ENCODE data around the gene AHCYL2. TPM values are rescaled to one million over a fixed set of nuclear protein-coding genes. Genes with fewer than 3 reads are reported as not detected.

AHCYL2 gene
- polyA plus RNA-seq, 3 donors: 10.7 to 14.6 (median 12.1) TPM

DNA sequence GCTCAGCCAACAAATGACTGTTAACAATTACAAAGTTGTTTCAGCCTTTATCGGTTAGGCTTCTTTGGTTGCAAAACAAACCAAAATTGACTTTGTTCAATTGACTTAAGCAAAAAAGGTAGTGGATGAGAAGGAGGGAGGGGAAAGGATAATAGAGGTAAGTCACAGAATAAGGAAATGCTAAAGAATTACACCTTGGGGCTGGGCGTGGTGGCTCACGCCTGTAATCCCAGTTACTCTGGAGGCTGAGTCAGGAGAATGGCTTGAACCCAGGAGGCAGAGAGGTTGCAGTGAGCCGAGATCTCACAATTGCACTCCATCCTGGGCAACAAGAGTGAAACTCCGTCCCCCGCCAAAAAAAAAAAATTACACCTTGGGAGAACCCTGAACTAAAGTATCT lies 41.4 kb downstream of the AHCYL2 start:
- Histone ChIP-seq H2AFZ (ENCODE audit: insufficient read depth, low read depth, low read length, poor library complexity, severe bottlenecking) (no peak overlapping the region), H3K9me3 (replicated peaks in 1 of 2; ENCODE audit: control insufficient read depth in 1 of 2, insufficient read depth in 1 of 2, low read length in 2 of 2) (no peaks in the 10 kb centered on the region), H3K4me2 (replicated peaks; ENCODE audit: extremely low read depth, low read length, poor library complexity, severe bottlenecking) (no peak overlapping the region), H3K79me2 (ENCODE audit: insufficient read depth, low read length) (no peaks in the 10 kb centered on the region), H3K27ac (ENCODE audit: low read depth in 1 of 2, low read length in 2 of 2) (no peak overlapping the region), H3K9ac (ENCODE audit: insufficient read depth, low read length, poor library complexity, severe bottlenecking) (no peak overlapping the region), H3K4me3 (replicated peaks in 1 of 3; ENCODE audit: low read depth in 2 of 3, low read length in 3 of 3) (no peak overlapping the region), H3K27me3 (ENCODE audit: control insufficient read depth in 2 of 2, insufficient read depth in 2 of 2, low read length in 2 of 2) (no peaks in the 10 kb centered on the region), H3K36me3 (replicated peaks in 1 of 2; ENCODE audit: control insufficient read depth in 1 of 2, insufficient read depth in 2 of 2, low read length in 2 of 2) (no peaks in the 10 kb centered on the region), H4K20me1 (ENCODE audit: insufficient read depth, low read length) (no peaks in the 10 kb centered on the region), H3K4me1 (ENCODE audit: control insufficient read depth in 1 of 2, insufficient read depth in 2 of 2, low read length in 2 of 2) (peaks cover 27 to 41% of the 10 kb centered on the region in 2 donors)
- Mint-ChIP-seq H3K27me3 (ENCODE audit: low read depth in 3 of 3) (no peaks in the 10 kb centered on the region), H3K27ac (no peak overlapping the region), H3K9me3 (no peaks in the 10 kb centered on the region), H3K36me3 (no peaks in the 10 kb centered on the region), H3K4me3 (no peak overlapping the region), H3K4me1 (peaks cover 36% of the 10 kb centered on the region)
- 98% methylated on average over 3 of the region's 6 CpGs for WGBS (ENCODE audit: insufficient coverage)
- TF ChIP-seq, protein P1, sequence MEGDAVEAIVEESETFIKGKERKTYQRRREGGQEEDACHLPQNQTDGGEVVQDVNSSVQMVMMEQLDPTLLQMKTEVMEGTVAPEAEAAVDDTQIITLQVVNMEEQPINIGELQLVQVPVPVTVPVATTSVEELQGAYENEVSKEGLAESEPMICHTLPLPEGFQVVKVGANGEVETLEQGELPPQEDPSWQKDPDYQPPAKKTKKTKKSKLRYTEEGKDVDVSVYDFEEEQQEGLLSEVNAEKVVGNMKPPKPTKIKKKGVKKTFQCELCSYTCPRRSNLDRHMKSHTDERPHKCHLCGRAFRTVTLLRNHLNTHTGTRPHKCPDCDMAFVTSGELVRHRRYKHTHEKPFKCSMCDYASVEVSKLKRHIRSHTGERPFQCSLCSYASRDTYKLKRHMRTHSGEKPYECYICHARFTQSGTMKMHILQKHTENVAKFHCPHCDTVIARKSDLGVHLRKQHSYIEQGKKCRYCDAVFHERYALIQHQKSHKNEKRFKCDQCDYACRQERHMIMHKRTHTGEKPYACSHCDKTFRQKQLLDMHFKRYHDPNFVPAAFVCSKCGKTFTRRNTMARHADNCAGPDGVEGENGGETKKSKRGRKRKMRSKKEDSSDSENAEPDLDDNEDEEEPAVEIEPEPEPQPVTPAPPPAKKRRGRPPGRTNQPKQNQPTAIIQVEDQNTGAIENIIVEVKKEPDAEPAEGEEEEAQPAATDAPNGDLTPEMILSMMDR (IDR thresholded peaks at IDR 0.05): no peak
- intact Hi-C loops (cut with micrococcal nuclease): loop anchor here in 1 of 2 donors (5.0 kb wide), 1 partner anchor 44 kb away; no protein-coding TSS in a partner anchor
- no peak for DNase-seq

DNA sequence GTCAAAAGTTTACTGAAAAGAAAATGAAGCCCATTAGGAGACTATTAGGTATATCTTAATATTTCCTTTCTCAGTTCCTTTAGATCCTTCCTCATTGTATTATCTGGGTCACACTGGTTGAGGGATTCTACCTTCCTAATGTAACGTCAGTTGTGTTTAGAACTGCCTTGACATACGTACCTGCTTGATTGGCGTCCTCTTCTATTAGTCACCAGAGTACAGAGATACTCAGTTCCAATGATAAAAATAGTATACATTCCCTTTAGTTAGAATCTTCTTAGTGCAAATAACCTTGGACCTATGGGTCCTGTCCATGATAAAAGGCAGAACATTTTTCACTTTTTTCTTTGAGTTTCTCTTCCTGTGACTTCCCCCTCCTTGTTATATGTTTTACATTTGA lies 45.2 kb downstream of the AHCYL2 start:
- H3K9me3 Mint-ChIP-seq: peaks cover 3 to 11% (median 8%) of the 10 kb centered on the region in 7 donors
- no peak overlapping the region for H3K9ac ChIP-seq (ENCODE audit: insufficient read depth, low read length, poor library complexity, severe bottlenecking)
- H2AFZ ChIP-seq (ENCODE audit: insufficient read depth, low read depth, low read length, poor library complexity, severe bottlenecking): no peak overlapping the region
- DNase-seq: no peak
- H3K4me3 ChIP-seq (replicated peaks in 1 of 3; ENCODE audit: low read depth in 2 of 3, low read length in 3 of 3): no peak overlapping the region
- H3K4me3 Mint-ChIP-seq: peak overlapping the region in 1 of 2 donors; percentile 83
- H3K4me1 ChIP-seq (ENCODE audit: control insufficient read depth in 1 of 2, insufficient read depth in 2 of 2, low read length in 2 of 2): peaks cover 24 to 42% of the 10 kb centered on the region in 2 donors
- intact Hi-C loops (cut with micrococcal nuclease): loop anchor here in 1 of 2 donors (2.0 kb wide), 1 partner anchor 51 kb away; no protein-coding TSS in a partner anchor
- peaks cover 25% of the 10 kb centered on the region for H3K4me1 Mint-ChIP-seq
- peaks cover 9 to 12% of the 10 kb centered on the region in 2 donors for H3K36me3 Mint-ChIP-seq
- peaks cover 3 to 9% of the 10 kb centered on the region in 2 donors for H3K36me3 ChIP-seq (replicated peaks in 1 of 2; ENCODE audit: control insufficient read depth in 1 of 2, insufficient read depth in 2 of 2, low read length in 2 of 2)
- no peaks in the 10 kb centered on the region for H3K79me2 ChIP-seq (ENCODE audit: insufficient read depth, low read length)
- H3K27ac ChIP-seq (ENCODE audit: low read depth in 1 of 2, low read length in 2 of 2): peak overlapping the region in 1 of 2 donors; percentile 55
- no CpG with 5 or more reads among the region's 3 CpGs for WGBS (ENCODE audit: insufficient coverage)
- no peaks in the 10 kb centered on the region for H4K20me1 ChIP-seq (ENCODE audit: insufficient read depth, low read length)
- TF ChIP-seq, protein P1 (IDR thresholded peaks at IDR 0.05): no peak
- H3K4me2 ChIP-seq (replicated peaks; ENCODE audit: extremely low read depth, low read length, poor library complexity, severe bottlenecking): peak overlapping the region; percentile 65
- no peaks in the 10 kb centered on the region for H3K27me3 ChIP-seq (ENCODE audit: control insufficient read depth in 2 of 2, insufficient read depth in 2 of 2, low read length in 2 of 2)
- no peaks in the 10 kb centered on the region for H3K27me3 Mint-ChIP-seq (ENCODE audit: low read depth in 3 of 3)
- peak overlapping the region; percentile 4 to 85 (median 29) for H3K27ac Mint-ChIP-seq
- peaks cover 0 to 3% of the 10 kb centered on the region in 2 donors for H3K9me3 ChIP-seq (replicated peaks in 1 of 2; ENCODE audit: control insufficient read depth in 1 of 2, insufficient read depth in 1 of 2, low read length in 2 of 2)
